ENCODE results near the gene PRR12. TPM values are rescaled to one million over a fixed set of nuclear protein-coding genes. Genes with fewer than 3 reads are reported as not detected.

The PRR12 gene
- total RNA-seq, 1 donor: 3.7 TPM

DNA sequence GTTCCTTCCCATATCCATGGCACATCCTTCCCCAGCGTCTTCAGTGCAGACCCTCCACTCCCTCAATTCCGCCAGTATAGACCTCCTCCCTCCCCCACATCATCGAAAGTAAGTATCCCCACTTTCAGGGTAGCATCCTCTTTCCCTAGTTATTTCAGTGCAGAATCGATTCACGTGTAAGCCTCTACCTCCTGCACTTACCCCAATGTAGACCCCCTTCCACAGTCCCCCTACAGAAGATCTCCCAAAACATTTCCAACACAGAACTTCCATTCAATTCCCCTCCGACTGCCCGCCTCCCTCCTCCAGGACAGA is 74.0 kb downstream of the PRR12 start:
- DNase-seq (ENCODE audit: low read depth): no peak
- peak overlapping the region; percentile 98 for H3K4me3 ChIP-seq (ENCODE audit: low read depth, low read length)
- TF ChIP-seq, protein P1, sequence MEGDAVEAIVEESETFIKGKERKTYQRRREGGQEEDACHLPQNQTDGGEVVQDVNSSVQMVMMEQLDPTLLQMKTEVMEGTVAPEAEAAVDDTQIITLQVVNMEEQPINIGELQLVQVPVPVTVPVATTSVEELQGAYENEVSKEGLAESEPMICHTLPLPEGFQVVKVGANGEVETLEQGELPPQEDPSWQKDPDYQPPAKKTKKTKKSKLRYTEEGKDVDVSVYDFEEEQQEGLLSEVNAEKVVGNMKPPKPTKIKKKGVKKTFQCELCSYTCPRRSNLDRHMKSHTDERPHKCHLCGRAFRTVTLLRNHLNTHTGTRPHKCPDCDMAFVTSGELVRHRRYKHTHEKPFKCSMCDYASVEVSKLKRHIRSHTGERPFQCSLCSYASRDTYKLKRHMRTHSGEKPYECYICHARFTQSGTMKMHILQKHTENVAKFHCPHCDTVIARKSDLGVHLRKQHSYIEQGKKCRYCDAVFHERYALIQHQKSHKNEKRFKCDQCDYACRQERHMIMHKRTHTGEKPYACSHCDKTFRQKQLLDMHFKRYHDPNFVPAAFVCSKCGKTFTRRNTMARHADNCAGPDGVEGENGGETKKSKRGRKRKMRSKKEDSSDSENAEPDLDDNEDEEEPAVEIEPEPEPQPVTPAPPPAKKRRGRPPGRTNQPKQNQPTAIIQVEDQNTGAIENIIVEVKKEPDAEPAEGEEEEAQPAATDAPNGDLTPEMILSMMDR (IDR thresholded peaks at IDR 0.05; ENCODE audit: insufficient read depth, low read length): no peak

DNA sequence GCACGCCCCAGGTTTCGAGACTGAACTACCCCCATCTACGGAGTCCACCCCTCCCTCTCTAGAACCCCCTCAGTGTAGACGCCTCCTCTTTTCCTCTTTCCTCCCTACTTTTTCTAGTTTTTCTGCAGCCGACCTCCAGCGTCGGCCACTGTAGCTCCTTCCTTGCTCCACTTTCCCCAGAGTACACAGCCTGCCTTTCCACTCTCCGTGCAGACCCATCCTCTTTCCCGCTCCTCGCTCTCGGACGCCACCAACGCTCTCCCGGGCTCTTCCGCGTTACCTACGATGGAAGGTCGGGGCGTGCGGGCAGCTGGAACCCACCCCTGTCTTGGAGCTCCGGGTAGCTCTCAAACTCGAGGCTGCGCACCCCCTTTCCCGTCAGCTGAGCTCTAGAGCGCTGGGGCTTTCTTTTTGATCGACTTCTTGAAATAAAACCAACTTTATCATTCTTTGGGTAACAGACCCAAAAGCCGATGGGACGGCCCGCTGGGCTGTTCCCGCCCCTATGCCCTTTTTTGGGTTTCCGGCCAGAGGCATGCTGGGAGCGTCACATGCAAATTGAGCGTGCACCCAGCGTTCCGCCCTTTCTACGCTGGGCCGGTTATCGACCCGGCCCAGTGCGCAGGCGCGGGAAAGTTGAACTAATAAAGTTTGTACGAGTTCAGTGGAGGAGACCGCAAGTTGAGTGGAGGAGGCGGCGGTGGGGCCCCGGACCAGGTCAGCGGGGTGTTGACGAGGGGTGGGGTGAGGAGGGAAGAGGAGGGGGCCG is 74.6 kb downstream of the PRR12 start, which contains the start of the genes BCL2L12 and IRF3:
TSS of gene BCL2L12 (plus strand) at position 583 of the 769 bp plus-strand sequence. CDS start 760 bp downstream, outside the sequence.
TSS of gene IRF3 (minus strand) at position 507 of the 769 bp plus-strand sequence. CDS start 1,019 bp downstream, outside the sequence.
- peak; percentile 97 for DNase-seq (ENCODE audit: low read depth)
- H3K4me3 ChIP-seq (ENCODE audit: low read depth, low read length): peak within 1 kb of the TSS; percentile 98
- TF ChIP-seq, protein P1 (IDR thresholded peaks at IDR 0.05; ENCODE audit: insufficient read depth, low read length): no peak

DNA sequence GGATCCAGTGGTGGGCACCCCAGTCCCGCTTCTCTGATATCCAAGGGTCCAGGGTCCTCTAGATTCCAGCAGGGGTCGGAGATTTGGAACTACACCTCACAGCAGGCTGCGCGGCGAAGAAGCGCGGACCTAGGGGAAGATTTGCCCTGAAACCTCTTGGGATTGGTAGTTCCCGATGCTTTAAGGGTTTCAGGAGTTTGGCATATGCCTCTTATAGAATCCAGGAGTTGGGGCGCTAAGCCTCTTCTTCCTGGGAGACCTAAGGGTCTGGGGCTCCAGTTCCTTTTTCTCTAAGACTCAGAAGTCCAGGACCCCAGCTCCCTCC is 75.1 kb downstream of the PRR12 start:
- H3K4me3 ChIP-seq (ENCODE audit: low read depth, low read length): peak overlapping the region; percentile 77
- no peak for DNase-seq (ENCODE audit: low read depth)
- TF ChIP-seq, protein P1 (IDR thresholded peaks at IDR 0.05; ENCODE audit: insufficient read depth, low read length): no peak

DNA sequence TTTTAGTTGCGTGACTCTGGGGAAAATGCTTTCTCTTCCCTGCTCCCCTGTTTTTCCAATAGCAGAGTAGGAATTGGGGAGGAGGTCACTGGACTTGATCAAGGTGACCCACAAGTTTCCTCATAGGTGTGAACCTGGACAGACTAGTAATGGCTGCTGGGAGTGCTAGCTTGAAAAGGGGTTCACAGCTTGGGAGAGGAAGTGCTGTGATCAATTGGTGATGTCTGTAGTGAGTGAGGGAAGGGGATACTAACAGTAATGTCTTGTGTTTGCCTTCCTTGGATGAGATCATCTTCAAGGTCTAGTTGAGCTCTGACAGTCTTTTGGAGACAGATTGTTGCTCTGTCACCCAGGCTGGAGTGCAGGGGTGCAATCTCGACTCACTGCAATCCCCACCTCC is 76.5 kb downstream of the PRR12 start:
- H3K4me3 ChIP-seq (ENCODE audit: low read depth, low read length): no peak overlapping the region
- TF ChIP-seq, protein P1 (IDR thresholded peaks at IDR 0.05; ENCODE audit: insufficient read depth, low read length): no peak
- DNase-seq (ENCODE audit: low read depth): no peak

DNA sequence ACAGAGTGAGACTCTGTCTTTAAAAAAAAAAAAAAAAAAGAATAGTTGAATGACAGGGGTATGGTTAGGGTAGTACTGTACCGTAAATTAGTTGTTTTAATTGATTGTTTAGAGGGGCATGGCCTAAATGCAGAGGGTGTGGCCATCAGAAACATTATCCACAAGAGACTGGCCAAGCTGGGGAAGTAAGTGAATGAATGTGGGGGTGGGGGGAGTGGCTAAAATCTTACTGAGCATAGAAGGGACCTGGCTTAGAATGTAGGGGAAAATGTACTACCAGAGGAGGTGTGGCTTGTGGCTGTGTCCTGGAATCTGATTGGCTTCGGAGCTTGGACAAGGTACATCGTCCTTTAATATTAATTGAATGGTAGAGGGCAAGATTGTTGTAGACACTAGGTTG is 78.5 kb downstream of the PRR12 start:
- no peak overlapping the region for H3K4me3 ChIP-seq (ENCODE audit: low read depth, low read length)
- TF ChIP-seq, protein P1 (IDR thresholded peaks at IDR 0.05; ENCODE audit: insufficient read depth, low read length): no peak
- DNase-seq (ENCODE audit: low read depth): no peak

DNA sequence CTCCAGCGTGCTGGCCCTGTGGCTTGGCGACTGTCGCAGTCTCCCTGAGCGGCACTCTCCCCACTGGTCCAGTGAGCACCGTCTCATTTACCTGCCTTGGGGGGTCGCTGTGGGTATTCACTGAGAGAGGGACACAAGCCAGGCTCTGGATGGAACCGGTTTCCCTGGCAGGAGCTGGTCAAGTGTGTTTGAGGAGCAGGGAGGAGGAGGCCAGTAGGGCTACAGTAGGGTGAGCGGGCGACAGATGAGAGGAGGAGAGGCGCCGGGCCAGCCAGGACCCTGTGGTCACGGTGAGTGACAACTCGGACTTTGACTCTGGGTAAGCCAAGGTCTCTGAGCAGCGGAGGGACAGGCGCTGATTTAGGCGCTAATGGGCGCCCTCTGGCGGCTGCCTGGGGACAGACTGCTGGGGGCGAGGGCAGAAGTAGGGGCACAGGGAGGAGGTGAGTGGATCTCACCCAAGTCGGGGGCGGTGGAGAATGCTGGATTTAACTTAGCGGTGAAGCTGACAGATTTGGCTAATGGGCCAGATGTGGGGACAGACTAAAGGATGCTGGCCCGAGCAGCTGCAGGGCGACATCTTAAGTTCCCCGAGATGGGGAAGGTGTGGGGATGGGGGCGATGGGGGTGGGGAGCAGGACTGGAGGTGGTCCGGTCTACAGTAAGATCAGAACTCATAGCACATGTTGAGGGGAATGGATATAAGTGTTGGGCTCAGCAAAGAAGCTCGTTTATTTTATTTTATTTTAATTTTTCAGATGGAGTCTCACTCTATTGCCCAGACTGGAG is 81.3 kb downstream of the PRR12 start:
- TF ChIP-seq, protein P1 (IDR thresholded peaks at IDR 0.05; ENCODE audit: insufficient read depth, low read length): peak; percentile 97
- peak; percentile 67 for DNase-seq (ENCODE audit: low read depth)
- peak overlapping the region; percentile 9 for H3K4me3 ChIP-seq (ENCODE audit: low read depth, low read length)

Small RNA genes within 50 kb of the gene (small RNA-seq; reads per million reads assigned to genes)
- not detected for gene RF00019

Other genes with a start within 250 kb of the PRR12 start
- 19.2 and 22.3 TPM in 2 replicates for gene TEAD2, start 228.8 kb upstream of the PRR12 start, total RNA-seq (ENCODE audit: low replicate concordance)
- 0.18 TPM in 1 of 2 replicates, not detected in the other for gene DKKL1, start 227.3 kb upstream of the PRR12 start, total RNA-seq (ENCODE audit: low replicate concordance)
- gene KASH5, start 202.9 kb upstream of the PRR12 start, total RNA-seq (ENCODE audit: low replicate concordance): not detected in 2 replicates
- not detected in 2 replicates for gene PTH2, start 167.7 kb upstream of the PRR12 start, total RNA-seq (ENCODE audit: low replicate concordance)
- not detected in 2 replicates for gene GFY, start 165.8 kb upstream of the PRR12 start, total RNA-seq (ENCODE audit: low replicate concordance)
- 0.49 TPM in 1 of 2 replicates, not detected in the other for gene SLC17A7, start 149.7 kb upstream of the PRR12 start, total RNA-seq (ENCODE audit: low replicate concordance)
- gene PIH1D1, start 139.4 kb upstream of the PRR12 start, total RNA-seq (ENCODE audit: low replicate concordance): 80.6 and 151 TPM in 2 replicates
- 25.0 and 29.6 TPM in 2 replicates for gene ALDH16A1, start 138.0 kb upstream of the PRR12 start, total RNA-seq (ENCODE audit: low replicate concordance)
- gene FLT3LG, start 117.0 kb upstream of the PRR12 start, total RNA-seq (ENCODE audit: low replicate concordance): 3.7 and 5.4 TPM in 2 replicates
- gene RPL13A, start 103.6 kb upstream of the PRR12 start, total RNA-seq (ENCODE audit: low replicate concordance): 2,039 and 2,642 TPM in 2 replicates
- gene RPS11, start 94.7 kb upstream of the PRR12 start, total RNA-seq (ENCODE audit: low replicate concordance): 2,258 and 4,425 TPM in 2 replicates
- gene FCGRT, start 78.5 kb upstream of the PRR12 start, total RNA-seq (ENCODE audit: low replicate concordance): 73.8 and 132 TPM in 2 replicates
- 121 and 181 TPM in 2 replicates for gene RCN3, start 63.2 kb upstream of the PRR12 start, total RNA-seq (ENCODE audit: low replicate concordance)
- 35.7 and 46.9 TPM in 2 replicates for gene NOSIP, start 10.6 kb upstream of the PRR12 start, total RNA-seq (ENCODE audit: low replicate concordance)
- 0.27 and 0.57 TPM in 2 replicates for gene PRRG2, start 9.9 kb upstream of the PRR12 start, total RNA-seq (ENCODE audit: low replicate concordance)
- gene RRAS, start 49.0 kb downstream of the PRR12 start, total RNA-seq (ENCODE audit: low replicate concordance): 13.7 and 52.4 TPM in 2 replicates
- gene SCAF1, start 51.0 kb downstream of the PRR12 start, total RNA-seq (ENCODE audit: low replicate concordance): 16.9 and 41.1 TPM in 2 replicates
- gene IRF3, start 74.7 kb downstream of the PRR12 start, total RNA-seq (ENCODE audit: low replicate concordance): 33.3 and 106 TPM in 2 replicates
- gene BCL2L12, start 74.8 kb downstream of the PRR12 start, total RNA-seq (ENCODE audit: low replicate concordance): 3.9 and 6.1 TPM in 2 replicates
- 32.5 and 164 TPM in 2 replicates for gene PRMT1, start 86.1 kb downstream of the PRR12 start, total RNA-seq (ENCODE audit: low replicate concordance)
- 0.33 and 0.63 TPM in 2 replicates for gene ADM5, start 98.4 kb downstream of the PRR12 start, total RNA-seq (ENCODE audit: low replicate concordance)
- gene CPT1C, start 99.9 kb downstream of the PRR12 start, total RNA-seq (ENCODE audit: low replicate concordance): 23.4 and 39.4 TPM in 2 replicates
- 0.57 and 1.4 TPM in 2 replicates for gene TSKS, start 172.1 kb downstream of the PRR12 start, total RNA-seq (ENCODE audit: low replicate concordance)
- gene AP2A1, start 175.8 kb downstream of the PRR12 start, total RNA-seq (ENCODE audit: low replicate concordance): 85.6 and 115 TPM in 2 replicates
- gene FUZ, start 222.1 kb downstream of the PRR12 start, total RNA-seq (ENCODE audit: low replicate concordance): 23.5 and 27.5 TPM in 2 replicates
- gene MED25, start 227.1 kb downstream of the PRR12 start, total RNA-seq (ENCODE audit: low replicate concordance): 19.4 and 21.7 TPM in 2 replicates

All from fibroblast of the aortic adventitia (primary cell).